Measurements from ENCODE around the gene ADCY6. TPM values are rescaled to one million over a fixed set of nuclear protein-coding genes. Genes with fewer than 3 reads are reported as not detected.

The ADCY6 gene
- total and polyA plus RNA-seq, 2 donors (not counting 1 experiment from before 2014, with no cell fraction given), result 0.03 TPM; not detected in 1

- H3K4me3 Mint-ChIP-seq, result no peak overlapping the region
- Histone ChIP-seq H3K79me2 (ENCODE audit: control insufficient read depth, insufficient read depth, low read length) (no peaks in the 10 kb centered on the region), H3K4me2 (replicated peaks; ENCODE audit: low read depth, low read length, poor library complexity, severe bottlenecking) (no peak overlapping the region), H3K27me3 (replicated peaks in 1 of 4; ENCODE audit: control extremely low read depth in 1 of 4, control insufficient read depth in 3 of 4, insufficient read depth in 4 of 4, low read length in 3 of 4) (peaks cover 0 to 15% (median 7%) of the 10 kb centered on the region in 4 experiments), H3K27ac (ENCODE audit: low read length in 2 of 2) (no peak overlapping the region), H4K20me1 (ENCODE audit: control insufficient read depth, insufficient read depth, low read length, poor library complexity, severe bottlenecking) (no peaks in the 10 kb centered on the region), H3K4me3 (ENCODE audit: control extremely low read depth in 1 of 5, extremely low read depth in 1 of 5, insufficient read depth in 1 of 5, low read depth in 2 of 5, low read length in 4 of 5) (no peak overlapping the region), H2AFZ (ENCODE audit: insufficient read depth, low read depth, low read length, poor library complexity, severe bottlenecking) (no peak overlapping the region), H3K36me3 (replicated peaks in 1 of 2; ENCODE audit: control extremely low read depth in 1 of 2, control insufficient read depth in 1 of 2, extremely low read depth in 1 of 2, insufficient read depth in 2 of 2, low read length in 1 of 2) (no peaks in the 10 kb centered on the region), H3K9ac (ENCODE audit: low read length) (no peak overlapping the region), H3K4me1 (ENCODE audit: control insufficient read depth in 2 of 2, insufficient read depth in 2 of 2, low read length in 2 of 2) (no peaks in the 10 kb centered on the region), H3K9me3 (ENCODE audit: control extremely low read depth in 1 of 3, control insufficient read depth in 2 of 3, insufficient read depth in 1 of 3, low read length in 2 of 3) (no peaks in the 10 kb centered on the region)
- ChIA-PET POLR2A (interaction anchor here (0.7 kb wide), 1 partner anchor 764 kb away, joined by 5 read pairs; no protein-coding TSS in a partner anchor), CTCF (no interaction called here)
- no peak overlapping the region for H3K27ac Mint-ChIP-seq
- H3K4me1 Mint-ChIP-seq, result no peaks in the 10 kb centered on the region
- ATAC-seq (ENCODE audit: low read depth) (no peak), DNase-seq (no peak)
- H3K9me3 Mint-ChIP-seq (ENCODE audit: insufficient read depth), result no peaks in the 10 kb centered on the region
- intact Hi-C loops (cut with micrococcal nuclease), result no loop called here
- H3K27me3 Mint-ChIP-seq, result peaks cover 21% of the 10 kb centered on the region
- 59% methylated on average over 2 of the region's 5 CpGs for WGBS (ENCODE audit: insufficient coverage)
- TF ChIP-seq EZH2 (IDR thresholded peaks at IDR 0.05; ENCODE audit: borderline replicate concordance, insufficient read depth, low read depth, low read length, poor library complexity, severe bottlenecking) (no peak), CTCF (IDR thresholded peaks at IDR 0.05) (no peak)
Measured at GRCh38 chr12:48739618-48740269, 49.1 kb downstream of the ADCY6 start.

- H3K27ac Mint-ChIP-seq, result no peak overlapping the region
- CTCF ChIA-PET, result interaction anchor here (1.5 kb wide), 1 partner anchor 78 kb away, joined by 3 read pairs; no protein-coding TSS in a partner anchor
- Histone ChIP-seq H3K4me3 (ENCODE audit: control extremely low read depth in 1 of 5, extremely low read depth in 1 of 5, insufficient read depth in 1 of 5, low read depth in 2 of 5, low read length in 4 of 5) (no peak overlapping the region), H3K9me3 (ENCODE audit: control extremely low read depth in 1 of 3, control insufficient read depth in 2 of 3, insufficient read depth in 1 of 3, low read length in 2 of 3) (no peaks in the 10 kb centered on the region), H4K20me1 (ENCODE audit: control insufficient read depth, insufficient read depth, low read length, poor library complexity, severe bottlenecking) (no peaks in the 10 kb centered on the region), H3K36me3 (replicated peaks in 1 of 2; ENCODE audit: control extremely low read depth in 1 of 2, control insufficient read depth in 1 of 2, extremely low read depth in 1 of 2, insufficient read depth in 2 of 2, low read length in 1 of 2) (no peaks in the 10 kb centered on the region), H3K27ac (ENCODE audit: low read length in 2 of 2) (no peak overlapping the region), H3K4me1 (ENCODE audit: control insufficient read depth in 2 of 2, insufficient read depth in 2 of 2, low read length in 2 of 2) (no peaks in the 10 kb centered on the region), H3K27me3 (replicated peaks in 1 of 4; ENCODE audit: control extremely low read depth in 1 of 4, control insufficient read depth in 3 of 4, insufficient read depth in 4 of 4, low read length in 3 of 4) (peaks cover 0 to 10% (median 4%) of the 10 kb centered on the region in 4 experiments), H3K79me2 (ENCODE audit: control insufficient read depth, insufficient read depth, low read length) (no peaks in the 10 kb centered on the region), H2AFZ (ENCODE audit: insufficient read depth, low read depth, low read length, poor library complexity, severe bottlenecking) (no peak overlapping the region), H3K4me2 (replicated peaks; ENCODE audit: low read depth, low read length, poor library complexity, severe bottlenecking) (no peak overlapping the region), H3K9ac (ENCODE audit: low read length) (no peak overlapping the region)
- DNase-seq (no peak), ATAC-seq (ENCODE audit: low read depth) (no peak)
- peaks cover 24% of the 10 kb centered on the region for H3K27me3 Mint-ChIP-seq
- no peaks in the 10 kb centered on the region for H3K9me3 Mint-ChIP-seq (ENCODE audit: insufficient read depth)
- POLR2A ChIA-PET, result no interaction called here
- no peaks in the 10 kb centered on the region for H3K4me1 Mint-ChIP-seq
- intact Hi-C loops (cut with micrococcal nuclease), result no loop called here
- WGBS (ENCODE audit: insufficient coverage), result no CpG with 5 or more reads among the region's 1 CpG
- no peak overlapping the region for H3K4me3 Mint-ChIP-seq
- TF ChIP-seq EZH2 (IDR thresholded peaks at IDR 0.05; ENCODE audit: borderline replicate concordance, insufficient read depth, low read depth, low read length, poor library complexity, severe bottlenecking) (no peak), CTCF (IDR thresholded peaks at IDR 0.05) (no peak)
Measured at GRCh38 chr12:48736456-48736855, 52.4 kb downstream of the ADCY6 start.
